Mesothelial cell of epicardium (in vitro differentiated cells): Measurements from ENCODE around the gene APOC4. TPM values are rescaled to one million over a fixed set of nuclear protein-coding genes. Genes with fewer than 3 reads are reported as not detected.
"Not testable (repeated sequence)": the region's sequence is repeated elsewhere in the genome, so short reads cannot be mapped to it uniquely, and the experiment has no call there.

Experiments
- DNase-seq, 2 experiments: peaks; one replicate each; pipeline ENCODE4 v3.0.0; 2021; ENCODE audit warnings: low spot score in 2 of 2; ENCODE audit not compliant: unreplicated experiment in 2 of 2
- H3K27ac Mint-ChIP-seq: 2 replicates; pipeline ENCODE4 v1.8.0; 2021; ENCODE audit warnings: mixed read lengths
- H3K27me3 Mint-ChIP-seq: 2 replicates; pipeline ENCODE4 v1.8.0; 2021; ENCODE audit warnings: low read depth, mixed read lengths
- H3K36me3 Mint-ChIP-seq: 2 replicates; pipeline ENCODE4 v1.8.0; 2021; ENCODE audit warnings: mixed read lengths
- H3K4me1 Mint-ChIP-seq: 2 replicates; pipeline ENCODE4 v1.8.0; 2021; ENCODE audit warnings: mixed read lengths
- H3K4me3 Mint-ChIP-seq: 2 replicates; pipeline ENCODE4 v1.8.0; 2021; ENCODE audit warnings: mild to moderate bottlenecking, moderate library complexity, mixed read lengths
- H3K9me3 Mint-ChIP-seq: 2 replicates; pipeline ENCODE4 v1.8.0; 2021; ENCODE audit warnings: mixed read lengths
- CTCF ChIP-seq: fragments of 200-600 bp; sonication (generic); IDR thresholded peaks from one replicate; pipeline ENCODE4 v1.5.0; 2021; ENCODE audit warnings: antibody characterized with exemption; ENCODE audit not compliant: unreplicated experiment
- total RNA-seq: library from RNA; stranded (reverse); gene quantifications from 3 replicates; pipeline ENCODE4 v1.2.1, GENCODE V29; 2021

The APOC4 gene
- total RNA-seq, 1 donor from 2014 or later = not detected

GRCh38 chr19:44912854-44913253, 29.2 kb upstream of the APOC4 start:
- H3K4me1 Mint-ChIP-seq = peaks cover 30% of the 10 kb centered on the region

GRCh38 chr19:44913512-44914432, 28.3 kb upstream of the APOC4 start:
- H3K27me3 Mint-ChIP-seq, H3K36me3 Mint-ChIP-seq, H3K9me3 Mint-ChIP-seq, DNase-seq: not testable (repeated sequence)
- peaks cover 30% of the 10 kb centered on the region for H3K4me1 Mint-ChIP-seq
- H3K4me3 Mint-ChIP-seq = peak overlapping the region; percentile 98
- H3K27ac Mint-ChIP-seq = peak overlapping the region; percentile 86

More at GRCh38 chr19:44912854-44913253, 29.2 kb upstream of the APOC4 start:
- H3K4me3 Mint-ChIP-seq = peak overlapping the region; percentile 26
- no peaks in the 10 kb centered on the region for H3K9me3 Mint-ChIP-seq
- TF ChIP-seq CTCF = no peak
- H3K27ac Mint-ChIP-seq = no peak overlapping the region
- DNase-seq = no peak
- H3K36me3 Mint-ChIP-seq = peaks cover 6% of the 10 kb centered on the region
- H3K27me3 Mint-ChIP-seq = no peaks in the 10 kb centered on the region

- H3K36me3 Mint-ChIP-seq, H3K27me3 Mint-ChIP-seq, H3K9me3 Mint-ChIP-seq: not testable (repeated sequence)
- Mint-ChIP-seq H3K27ac (peak within 1 kb of the TSS; percentile 99), H3K4me3 (peak within 1 kb of the TSS; percentile 98), H3K4me1 (peaks cover 30% of the 10 kb centered on the region)
- peak; percentile 76 to 91 for DNase-seq
These were observed 27.4 kb upstream of the APOC4 start, which contains the start of gene APOC1 for GRCh38 chr19:44914433-44915206. APOC1 (plus strand) TSS chr19:44914608; CDS start chr19:44914892, 284 bp downstream.

- Mint-ChIP-seq H3K4me3 (no peak overlapping the region), H3K27me3 (peaks cover 9% of the 10 kb centered on the region), H3K36me3 (no peaks in the 10 kb centered on the region), H3K4me1 (peaks cover 6% of the 10 kb centered on the region), H3K9me3 (no peaks in the 10 kb centered on the region), H3K27ac (no peak overlapping the region)
- DNase-seq = no peak
- no peak for TF ChIP-seq CTCF
These were observed 17.8 kb upstream of the APOC4 start for GRCh38 chr19:44924243-44924725.

GRCh38 chr19:44925114-44925891, 16.7 kb upstream of the APOC4 start:
- peaks cover 6% of the 10 kb centered on the region for H3K4me1 Mint-ChIP-seq
- H3K27ac Mint-ChIP-seq = peak overlapping the region; percentile 56
- H3K27me3 Mint-ChIP-seq = peaks cover 9% of the 10 kb centered on the region
- no peak for TF ChIP-seq CTCF
- H3K4me3 Mint-ChIP-seq = no peak overlapping the region
- no peaks in the 10 kb centered on the region for H3K36me3 Mint-ChIP-seq
- no peaks in the 10 kb centered on the region for H3K9me3 Mint-ChIP-seq
- no peak for DNase-seq

GRCh38 chr19:44926245-44927077, 15.6 kb upstream of the APOC4 start:
- H3K36me3 Mint-ChIP-seq, H3K27me3 Mint-ChIP-seq, DNase-seq, H3K9me3 Mint-ChIP-seq, H3K4me1 Mint-ChIP-seq: not testable (repeated sequence)
- Mint-ChIP-seq H3K4me3 (peak overlapping the region; percentile 64), H3K27ac (peak overlapping the region; percentile 64)
